K562 (cell line): ENCODE measurements around the gene MAZ. TPM values are rescaled to one million over a fixed set of nuclear protein-coding genes. Genes with fewer than 3 reads are reported as not detected.
"Not testable (repeated sequence)": the region's sequence is repeated elsewhere in the genome, so short reads cannot be mapped to it uniquely, and the experiment has no call there.

Source experiments
- ATAC-seq: fragments of 200-7000 bp; cut with Tn5 transposase; 3 replicates; pipeline ENCODE4 v1.9.1; 2020; ENCODE audit warnings: moderate library complexity
- BruUV-seq: library from RNA; stranded (reverse); fragments of 400-500 nt; replicated peaks from 2 replicates; lab custom pipeline; 2021; lab: Mats Ljungman, UMichigan
- CTCF ChIA-PET: fragments of 300-600 bp; formaldehyde crosslinking; extraction: SDS; loops from one replicate; lab custom pipeline; 2021; ENCODE audit warnings: low intra/inter-chr PET ratio; lab: Yijun Ruan, JAX
- POLR2A ChIA-PET: fragments of 300-600, 350-650 bp; sonication (Branson Sonifier 250); formaldehyde crosslinking; extraction: SDS; loops from one replicate; lab custom pipeline; 2021; ENCODE audit warnings: antibody characterized with exemption, inconsistent platforms; lab: Yijun Ruan, JAX
- DNase-seq, 4 experiments: peaks; one replicate each; pipeline versions ENCODE4 v3.0.0 to v3.0.0-alpha.2; 2011 to 2018; ENCODE audit warnings: low spot score in 3 of 4, mixed read lengths in 3 of 4; ENCODE audit errors: extremely low read depth in 1 of 4
- FAIRE-seq: peaks from 2 replicates; lab custom pipeline; 2011; peaks lifted over from hg19 to GRCh38; lab: Jason Lieb, UNC
- H2AFZ ChIP-seq: 2 replicates; pipeline ENCODE4 v1.6.0; 2011; ENCODE audit warnings: low read depth, low read length, control low read depth, inconsistent platforms
- H3K27ac ChIP-seq: fragments of 200-600 bp; 3 replicates; pipeline ENCODE4 v1.8.0; 2011; ENCODE audit warnings: low read depth, mild to moderate bottlenecking, control low read depth, inconsistent platforms, low read length, moderate library complexity, mixed read lengths; ENCODE audit errors: extremely low read depth
- H3K27me3 ChIP-seq, 2 experiments: fragments of 300-600 bp in 1 of 2; 2 replicates in 1 of 2; 3 replicates in 1 of 2; pipeline versions ENCODE4 v1.6.0 to v1.8.0; 2011; ENCODE audit warnings: inconsistent platforms in 2 of 2, low read length in 2 of 2, mild to moderate bottlenecking in 1 of 2, mixed read lengths in 1 of 2, moderate library complexity in 1 of 2; ENCODE audit not compliant: control insufficient read depth in 2 of 2, insufficient read depth in 2 of 2
- H3K36me3 ChIP-seq: fragments of 300-600 bp; 3 replicates; pipeline ENCODE4 v1.8.0; 2011; ENCODE audit warnings: mild to moderate bottlenecking, low read length, inconsistent platforms; ENCODE audit not compliant: control insufficient read depth, insufficient read depth
- H3K4me1 ChIP-seq, 2 experiments: fragments of 200-600 bp in 1 of 2; replicated peaks in 1 of 2; 2 replicates in 1 of 2; 3 replicates in 1 of 2; pipeline versions ENCODE4 v1.5.1 to v1.8.0; 2011; ENCODE audit warnings: inconsistent platforms in 2 of 2, low read length in 2 of 2, mild to moderate bottlenecking in 1 of 2, mixed read lengths in 1 of 2, moderate library complexity in 1 of 2; ENCODE audit not compliant: control insufficient read depth in 2 of 2, insufficient read depth in 2 of 2
- H3K4me2 ChIP-seq: 2 replicates; pipeline ENCODE4 v1.6.1; 2011; ENCODE audit warnings: low read length, control low read depth, inconsistent platforms, mixed read lengths; ENCODE audit not compliant: insufficient read depth
- H3K4me3 ChIP-seq: fragments of 200-600 bp; sonication (generic), shearing (Covaris generic); 2 replicates; pipeline ENCODE4 v1.5.1; 2016; ENCODE audit warnings: control low read depth, inconsistent platforms
- H3K79me2 ChIP-seq: fragments of 200-600 bp; 3 replicates; pipeline ENCODE4 v1.8.0; 2011; ENCODE audit warnings: low read length, inconsistent platforms; ENCODE audit not compliant: control insufficient read depth, insufficient read depth
- H3K9ac ChIP-seq, 2 experiments: 2 replicates each; pipeline versions ENCODE4 v1.6.0 to v1.6.1; 2011; ENCODE audit warnings: low read depth in 2 of 2, low read length in 2 of 2, control low read depth in 1 of 2, inconsistent platforms in 1 of 2, mild to moderate bottlenecking in 1 of 2, mixed read lengths in 1 of 2; ENCODE audit not compliant: insufficient read depth in 1 of 2
- H3K9me1 ChIP-seq: one replicate; pipeline ENCODE4 v1.6.0; 2011; ENCODE audit warnings: inconsistent platforms, mild to moderate bottlenecking, low read length, moderate library complexity; ENCODE audit not compliant: control insufficient read depth, insufficient read depth
- H3K9me3 ChIP-seq: replicated peaks from 2 replicates; pipeline ENCODE4 v1.5.1; 2011; ENCODE audit warnings: low read depth, low read length, inconsistent platforms; ENCODE audit not compliant: control insufficient read depth, insufficient read depth
- H4K20me1 ChIP-seq: replicated peaks from 2 replicates; pipeline ENCODE4 v1.6.1; 2011; ENCODE audit warnings: low read length, inconsistent platforms, mixed read lengths; ENCODE audit not compliant: control insufficient read depth, insufficient read depth
- ARHGAP35 ChIP-seq: fragments of 450-650 bp; IDR thresholded peaks from 2 replicates; pipeline ENCODE4 v1.6.1; 2018; ENCODE audit not compliant: partially characterized antibody
- BCOR ChIP-seq: fragments of 450-650 bp; IDR thresholded peaks from 2 replicates; pipeline ENCODE4 v1.6.1; 2016
- CCAR2 ChIP-seq: fragments of 200-400 bp; formaldehyde crosslinking; IDR thresholded peaks from 2 replicates; pipeline ENCODE4 v1.6.1; 2017; ENCODE audit warnings: mild to moderate bottlenecking, low read depth, low read length
- EGR1 ChIP-seq: fragments of 450-650 bp; conservative IDR thresholded peaks from 2 replicates; pipeline ENCODE4 v1.6.1; 2017; ENCODE audit warnings: mild to moderate bottlenecking
- IRF2 ChIP-seq: sonication (generic); formaldehyde crosslinking; IDR thresholded peaks from 2 replicates; pipeline ENCODE4 v1.8.1; 2022; ENCODE audit warnings: mild to moderate bottlenecking, missing genetic modification reagents
- MTA3 ChIP-seq: fragments of 450-650 bp; formaldehyde crosslinking; IDR thresholded peaks from 2 replicates; pipeline ENCODE4 v1.6.1; 2017; ENCODE audit warnings: mild to moderate bottlenecking, borderline replicate concordance
- POLR2G ChIP-seq: fragments of 200-400 bp; formaldehyde crosslinking; IDR thresholded peaks from 2 replicates; pipeline ENCODE4 v1.6.1; 2017; ENCODE audit warnings: low read depth, mild to moderate bottlenecking, antibody characterized with exemption, low read length, moderate library complexity
- PTBP1 ChIP-seq: fragments of 200-400 bp; formaldehyde crosslinking; IDR thresholded peaks from 2 replicates; pipeline ENCODE4 v1.6.1; 2017; ENCODE audit warnings: low read depth, low read length
- ZNF121 ChIP-seq: sonication (generic); formaldehyde crosslinking; conservative IDR thresholded peaks from 2 replicates; pipeline ENCODE4 v1.8.0; 2022; ENCODE audit warnings: missing genetic modification reagents
- WGBS: fragments of 100-300 bp; shearing (Covaris generic); methylation state at CpG from one replicate; pipeline ENCODE4 v1.1.6; 2016; ENCODE audit warnings: low coverage, mixed read lengths; ENCODE audit not compliant: insufficient coverage; ENCODE audit errors: missing lambda C conversion rate; 5-methylcytosine and 5-hydroxymethylcytosine counted together
- in situ Hi-C: fragments of 300-500 bp; cut with MboI; formaldehyde crosslinking; loops from 4 replicates; pipeline ENCODE4 v1.15.0; 2018; ENCODE audit warnings: inconsistent platforms, mixed read lengths
- intact Hi-C: fragments of 100-400 bp; cut with micrococcal nuclease; formaldehyde crosslinking; loops from 2 replicates; pipeline ENCODE4 v1.14.2; 2022
- polyA plus RNA-seq, 8 experiments: library from polyadenylated mRNA; depleted of rRNA in 4 of 8; stranded (reverse) in 5 of 8; unstranded in 3 of 8; fragments of >200 nt; fragmentation: Nextera tagmentation in 2 of 8; fragmentation: Illumina TruSeq in 1 of 8; extraction: Ambion mirVana in 2 of 8; extraction: Trizol in 1 of 8; gene quantifications; 2 replicates each; pipeline versions ENCODE4 v1.2.1 to v1.2.3, GENCODE V29; 2011 to 2014; ENCODE audit warnings: inconsistent platforms in 1 of 8, missing spikeins in 1 of 8
- total RNA-seq, 7 experiments: library from RNA; depleted of rRNA in 6 of 7; stranded (reverse); fragments of >200 nt in 6 of 7; fragmentation: Illumina TruSeq in 2 of 7; extraction: Trizol in 2 of 7; gene quantifications; 2 replicates each; pipeline versions ENCODE4 v1.2.1 to v1.2.3, GENCODE V29; 2011 to 2021; ENCODE audit warnings: low replicate concordance in 1 of 7

Gene MAZ
- total and polyA plus RNA-seq, 9 of the 15 experiments (the other 6 are each of a cell fraction or from before 2014, with no cell fraction given) = 45.4 to 532 (median 250) TPM

- 58% methylated on average over 4 of the region's 4 CpGs for WGBS
- H3K79me2 ChIP-seq, H3K4me1 ChIP-seq, H3K9ac ChIP-seq, FAIRE-seq, intact Hi-C loops, H2AFZ ChIP-seq, H3K4me2 ChIP-seq, H3K9me1 ChIP-seq, H3K9me3 ChIP-seq, CTCF ChIA-PET, H3K27ac ChIP-seq, H3K36me3 ChIP-seq, H3K4me3 ChIP-seq, H4K20me1 ChIP-seq, BruUV-seq, DNase-seq, ATAC-seq, in situ Hi-C loops: not testable (repeated sequence)
- TF ChIP-seq BCOR = 0 out of 2 replicates have a peak, but pooled peaks have one; percentile 34
- peak; percentile 91 for TF ChIP-seq ZNF121 (CRISPR knock-in tag)
- H3K27me3 ChIP-seq = peaks cover 2 to 13% of the 10 kb centered on the region in 2 experiments; a peak in 3 of 5 replicates
- POLR2A ChIA-PET = interaction anchor here (0.7 kb wide), 2 partner anchors 9 to 41 kb away, joined by 3 read pairs; no protein-coding TSS in a partner anchor
Measured at GRCh38 chr16:29833219-29833618, 26.9 kb downstream of the MAZ start.

- DNase-seq (no peak), FAIRE-seq (no peak), ATAC-seq (no peak)
- Histone ChIP-seq H3K9me1 (no peaks in the 10 kb centered on the region), H3K79me2 (no peaks in the 10 kb centered on the region), H3K9ac (peak overlapping the region in 1 of 2 experiments; percentile 75; a peak in 1 of 4 replicates), H2AFZ (no peak overlapping the region), H3K4me1 (peaks cover 0 to 10% of the 10 kb centered on the region in 2 experiments; a peak in 2 of 5 replicates), H3K4me2 (no peak overlapping the region), H3K9me3 (no peaks in the 10 kb centered on the region), H4K20me1 (no peaks in the 10 kb centered on the region), H3K36me3 (no peaks in the 10 kb centered on the region), H3K4me3 (no peak overlapping the region), H3K27me3 (peaks cover 2 to 13% of the 10 kb centered on the region in 2 experiments; a peak in 3 of 5 replicates), H3K27ac (no peak overlapping the region)
- ChIA-PET CTCF (no interaction called here), POLR2A (interaction anchor here (1.1 to 1.4 kb wide), 2 partner anchors 9 to 11 kb away, joined by 4 to 6 read pairs; no protein-coding TSS in a partner anchor)
- 29% methylated on average over 4 of the region's 5 CpGs for WGBS
- no TSS peak for BruUV-seq
- in situ Hi-C loops = no loop called here
- TF ChIP-seq ARHGAP35 (no peak), CCAR2 (no peak), POLR2G (no peak), EGR1 (0 out of 2 replicates have a peak, but pooled peaks have one; percentile 12), PTBP1 (no peak), MTA3 (no peak), IRF2 (CRISPR knock-in tag) (no peak)
- intact Hi-C loops = no loop called here
Measured at GRCh38 chr16:29834079-29834478, 27.8 kb downstream of the MAZ start.
